ENCODE measurements around the gene GNB3. TPM values are rescaled to one million over a fixed set of nuclear protein-coding genes. Genes with fewer than 3 reads are reported as not detected.

GNB3 gene
- total and polyA plus RNA-seq, 9 of the 15 experiments (the other 6 are each of a cell fraction or from before 2014, with no cell fraction given) = 1.4 to 5.8 (median 2.0) TPM

- TF ChIP-seq NCOA6 (IDR thresholded peaks at IDR 0.05) (no peak), ZNF76 (CRISPR knock-in tag; IDR thresholded peaks at IDR 0.05; ENCODE audit: borderline replicate concordance) (no peak), CREB3L1 (IDR thresholded peaks at IDR 0.05; ENCODE audit: borderline replicate concordance, low read depth) (no peak), CREBBP (IDR thresholded peaks at IDR 0.05; ENCODE audit: low read depth, low read length) (no peak), FUS (optimal IDR thresholded peaks at IDR 0.05; ENCODE audit: low read depth, low read length) (peak; percentile 97), SMARCA5 (IDR thresholded peaks at IDR 0.05) (no peak), ZBTB49 (CRISPR knock-in tag; IDR thresholded peaks at IDR 0.05; ENCODE audit: borderline replicate concordance) (no peak), TCF3 (CRISPR knock-in tag; IDR thresholded peaks at IDR 0.05) (no peak), RBM34 (IDR thresholded peaks at IDR 0.05; ENCODE audit: borderline replicate concordance, insufficient read depth, low read length) (no peak), NBN (IDR thresholded peaks at IDR 0.05; ENCODE audit: low read depth) (no peak), ELF2 (CRISPR knock-in tag; IDR thresholded peaks at IDR 0.05) (0 out of 2 replicates have a peak, but pooled peaks have one; percentile 39), ZFP1 (CRISPR knock-in tag; IDR thresholded peaks at IDR 0.05) (no peak), ZNF239 (CRISPR knock-in tag; IDR thresholded peaks at IDR 0.05) (no peak), RNF219 (CRISPR knock-in tag; IDR thresholded peaks at IDR 0.05) (no peak), ADNP (tag; IDR thresholded peaks at IDR 0.05) (no peak), MAX (CRISPR knock-in tag; IDR thresholded peaks at IDR 0.05) (no peak; the same call in 1 of the 2 replicates), ZKSCAN1 (IDR thresholded peaks at IDR 0.05; ENCODE audit: low read depth, low read length) (no peak), XRCC3 (IDR thresholded peaks at IDR 0.05) (no peak), MCM5 (IDR thresholded peaks at IDR 0.05; ENCODE audit: low read depth) (no peak), CEBPB (tag; IDR thresholded peaks at IDR 0.05) (no peak), KAT8 (IDR thresholded peaks at IDR 0.05; ENCODE audit: low read depth) (no peak), MEF2A (IDR thresholded peaks at IDR 0.05; ENCODE audit: control insufficient read depth, low read depth, low read length) (no peak), ZNF695 (CRISPR knock-in tag; IDR thresholded peaks at IDR 0.05) (no peak), ZNF764 (CRISPR knock-in tag; IDR thresholded peaks at IDR 0.05; ENCODE audit: low read depth) (no peak), PTBP1 (IDR thresholded peaks at IDR 0.05; ENCODE audit: low read depth, low read length) (no peak)
Measured at GRCh38 chr12:6867413-6868210, 26.9 kb downstream of the GNB3 start, which contains the start of gene TPI1 (continued).

Data from K562 (cell line).